ENCODE data around the gene TAS2R39.
A peak's percentile ranks its signal among the peaks of the same experiment; 100 is the strongest.
"Not testable (repeated sequence)": the region's sequence is repeated elsewhere in the genome, so short reads cannot be mapped to it uniquely, and the experiment has no call there.

TAS2R39 gene

GRCh38 chr7:143183024-143183423 is at the start of gene TAS2R39:
Gene TAS2R39 (plus strand): TSS chr7:143183419. CDS start chr7:143183419, 0 bp downstream.
- DNase-seq (ENCODE audit: low read depth) = no peak

DNA sequence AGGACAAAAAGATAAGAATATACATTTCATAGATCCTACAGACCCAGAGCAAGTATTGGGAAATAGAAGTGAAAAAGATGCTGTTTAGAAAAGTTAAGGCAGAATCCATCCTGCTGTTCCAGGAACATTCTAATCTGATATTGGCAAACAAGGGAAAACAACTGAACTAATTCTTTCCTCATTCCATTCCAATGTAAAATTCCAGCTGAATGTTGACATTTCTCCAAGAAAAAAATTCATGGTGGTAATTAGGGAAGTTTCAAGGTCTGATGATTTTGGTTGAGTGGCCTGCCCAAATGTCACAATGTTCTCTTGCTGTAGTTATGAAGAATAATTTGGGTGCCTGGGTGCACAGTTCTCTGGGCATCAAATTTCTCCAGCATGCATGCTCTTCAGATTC is 36.1 kb upstream of the TAS2R39 start:
- no peak for DNase-seq (ENCODE audit: low read depth)

DNA sequence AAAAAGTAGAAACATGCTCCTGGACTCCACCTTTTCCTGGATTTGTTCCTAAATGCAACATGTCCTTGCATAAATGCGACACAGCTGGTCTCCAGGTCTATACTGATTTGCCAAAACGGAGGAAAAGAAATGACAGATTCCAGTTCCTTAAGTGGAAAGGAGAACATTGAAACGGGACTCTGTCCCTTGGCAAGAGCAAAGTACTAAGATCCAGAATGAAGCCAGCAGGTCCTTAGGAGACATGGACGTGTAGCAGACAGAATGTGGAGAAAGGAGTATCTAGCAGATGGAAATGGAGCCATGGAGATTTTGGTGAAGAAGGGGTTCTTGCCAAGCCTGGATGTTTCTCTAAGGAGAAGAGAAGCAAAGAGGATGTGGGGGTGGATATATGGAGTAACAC is 35.2 kb upstream of the TAS2R39 start:
- no peak for DNase-seq (ENCODE audit: low read depth)

GRCh38 chr7:143148651-143149050 is 34.6 kb upstream of the TAS2R39 start:
- DNase-seq (ENCODE audit: low read depth) = no peak

DNA sequence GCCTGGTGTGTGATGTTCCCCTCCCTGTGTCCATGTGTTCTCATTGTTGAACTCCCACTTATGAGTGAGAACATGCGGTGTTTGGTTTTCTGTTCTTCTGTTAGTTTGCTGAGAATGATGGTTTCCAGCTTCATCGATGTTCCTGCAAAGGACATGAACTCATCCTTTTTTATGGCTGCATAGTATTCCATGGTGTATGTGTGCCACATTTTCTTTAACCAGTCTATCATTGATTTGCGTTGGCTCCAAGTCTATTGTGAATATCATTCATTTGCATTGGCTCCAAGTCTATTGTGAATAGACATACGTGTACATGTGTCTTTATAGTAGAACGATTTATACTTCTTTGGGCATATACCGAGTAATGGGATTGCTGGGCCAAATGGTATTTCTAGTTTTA is 32.5 kb upstream of the TAS2R39 start:
- DNase-seq (ENCODE audit: low read depth) = not testable (repeated sequence)

DNA sequence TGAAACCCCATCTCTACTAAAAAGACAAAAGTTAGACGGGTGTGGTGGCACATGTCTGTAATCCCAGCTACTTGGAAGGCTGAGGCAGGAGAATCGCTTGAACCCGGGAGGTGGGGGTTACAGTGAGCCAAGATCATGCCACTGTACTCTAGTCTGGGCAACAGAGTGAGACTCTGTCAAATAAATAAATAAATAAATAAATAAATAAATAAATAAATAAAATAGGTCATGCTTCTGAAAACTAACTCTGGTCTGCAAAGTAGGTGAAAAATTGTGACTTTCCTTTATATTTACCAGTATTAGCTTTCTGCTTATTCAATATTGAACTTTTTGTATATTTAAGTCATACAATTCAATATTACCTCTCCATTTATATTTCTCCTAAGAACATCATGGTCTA is 24.6 kb upstream of the TAS2R39 start:
- DNase-seq (ENCODE audit: low read depth) = not testable (repeated sequence)

- DNase-seq (ENCODE audit: low read depth) = no peak
These were observed 11.5 kb upstream of the TAS2R39 start for GRCh38 chr7:143171697-143172096.

DNA sequence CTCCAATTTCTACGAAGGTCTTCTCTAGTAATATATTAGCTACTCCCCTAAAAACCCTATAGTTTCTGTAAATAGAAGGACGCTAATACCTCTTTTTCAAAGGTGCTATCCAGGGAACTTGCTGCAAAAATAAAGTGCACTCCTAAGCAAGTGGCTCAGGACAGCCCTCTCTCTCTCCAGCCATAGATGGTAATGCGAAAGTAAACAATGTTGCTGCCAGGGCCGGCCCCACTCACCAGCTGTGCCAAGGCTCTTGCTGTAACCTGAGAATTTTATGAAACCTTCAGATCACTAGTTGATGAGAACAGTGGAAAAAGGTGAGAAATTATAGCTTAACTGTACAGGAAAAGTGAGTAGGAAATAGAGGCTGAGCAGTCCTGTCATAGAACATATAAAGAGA is 10.9 kb upstream of the TAS2R39 start:
- no peak for DNase-seq (ENCODE audit: low read depth)

DNA sequence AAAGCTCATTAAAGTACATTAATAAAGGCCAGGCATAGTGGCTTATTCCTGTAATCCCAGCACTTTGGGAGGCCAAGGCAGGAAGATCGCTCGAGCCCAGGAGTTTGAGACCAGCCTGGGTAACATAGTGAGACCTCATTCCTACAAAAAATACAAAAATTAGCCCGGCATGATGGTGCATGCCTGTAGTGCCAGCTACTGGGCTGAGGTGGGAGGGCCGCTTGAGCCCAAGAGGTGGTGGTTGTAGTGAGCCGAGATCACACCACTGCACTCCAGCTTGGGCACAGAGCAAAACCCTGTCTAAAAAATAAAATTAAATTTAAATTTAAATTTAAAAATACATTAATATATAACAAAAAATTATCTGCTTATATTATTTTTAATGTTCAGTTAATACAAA is 7.1 kb upstream of the TAS2R39 start:
- DNase-seq (ENCODE audit: low read depth) = no peak

GRCh38 chr7:143177374-143178119 is 5.7 kb upstream of the TAS2R39 start:
- DNase-seq (ENCODE audit: low read depth) = no peak

- DNase-seq (ENCODE audit: low read depth) = not testable (repeated sequence)
These were observed 2.4 kb upstream of the TAS2R39 start for GRCh38 chr7:143180771-143181170.

- no peak for DNase-seq (ENCODE audit: low read depth)
These were observed 1.9 kb upstream of the TAS2R39 start for GRCh38 chr7:143181349-143181748.

DNA sequence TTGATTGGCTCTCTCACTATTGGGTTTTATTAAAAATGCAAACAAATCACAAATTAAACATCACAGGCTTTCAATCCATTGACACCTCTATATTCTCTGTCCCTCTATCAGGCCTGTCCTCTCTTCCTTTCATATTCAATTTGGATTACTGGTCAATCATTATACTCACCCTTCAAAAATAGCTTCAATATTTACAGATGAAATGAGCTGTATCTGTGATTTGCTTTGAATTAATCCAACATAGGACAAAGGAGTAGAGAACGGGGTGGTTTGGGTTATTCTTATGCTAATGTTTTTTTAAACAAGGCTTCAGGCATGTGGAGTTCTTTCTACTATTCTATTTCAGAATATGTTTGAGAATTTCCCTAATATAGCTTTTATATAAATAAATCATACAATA is 2.3 kb downstream of the TAS2R39 start:
- no peak for DNase-seq (ENCODE audit: low read depth)

DNA sequence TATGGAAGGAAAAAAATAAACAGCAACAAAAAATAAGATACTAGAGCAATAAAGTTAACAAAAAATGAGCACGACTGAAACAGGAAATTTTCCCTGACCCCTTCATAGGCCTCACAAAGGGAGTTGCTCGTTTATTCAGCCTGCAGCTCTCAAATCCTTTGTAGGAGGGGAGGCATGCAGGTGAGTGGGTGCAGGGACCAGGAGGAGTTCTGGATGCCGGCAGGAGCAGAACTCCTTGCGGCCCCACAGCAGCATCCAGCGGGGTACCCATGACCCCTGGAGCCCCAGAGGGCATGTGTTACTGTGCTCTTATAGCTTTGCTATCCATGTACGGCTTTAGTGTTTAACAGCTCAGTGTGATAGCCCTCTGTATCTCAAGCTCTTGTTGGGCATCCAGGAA is 5.8 kb downstream of the TAS2R39 start:
- no peak for DNase-seq (ENCODE audit: low read depth)

- DNase-seq (ENCODE audit: low read depth) = no peak
These were observed 10.7 kb downstream of the TAS2R39 start for GRCh38 chr7:143193880-143194279.

GRCh38 chr7:143199040-143199439 is 15.8 kb downstream of the TAS2R39 start:
- no peak for DNase-seq (ENCODE audit: low read depth)

DNA sequence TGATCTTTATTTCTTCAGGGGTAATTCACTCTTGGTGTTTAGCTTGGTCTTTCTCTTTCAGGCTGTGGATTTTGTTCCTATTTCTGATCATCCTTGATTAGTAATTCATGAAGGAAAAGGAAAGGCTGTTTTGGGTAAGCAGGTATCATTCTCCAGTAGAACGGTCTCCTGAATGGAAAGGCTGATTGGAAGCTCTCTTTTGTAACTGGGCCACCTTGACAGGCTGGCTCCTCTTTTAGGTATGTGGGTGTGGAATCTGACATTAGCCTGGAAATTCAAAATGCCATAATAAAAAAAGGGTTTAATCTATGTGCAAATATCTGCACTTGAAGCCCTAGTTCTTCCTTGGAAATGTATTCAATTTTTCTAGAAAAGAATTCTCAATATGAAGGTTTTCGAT is 18.9 kb downstream of the TAS2R39 start:
- no peak for DNase-seq (ENCODE audit: low read depth)

GRCh38 chr7:143203386-143203785 is 20.2 kb downstream of the TAS2R39 start:
- DNase-seq (ENCODE audit: low read depth) = no peak

DNA sequence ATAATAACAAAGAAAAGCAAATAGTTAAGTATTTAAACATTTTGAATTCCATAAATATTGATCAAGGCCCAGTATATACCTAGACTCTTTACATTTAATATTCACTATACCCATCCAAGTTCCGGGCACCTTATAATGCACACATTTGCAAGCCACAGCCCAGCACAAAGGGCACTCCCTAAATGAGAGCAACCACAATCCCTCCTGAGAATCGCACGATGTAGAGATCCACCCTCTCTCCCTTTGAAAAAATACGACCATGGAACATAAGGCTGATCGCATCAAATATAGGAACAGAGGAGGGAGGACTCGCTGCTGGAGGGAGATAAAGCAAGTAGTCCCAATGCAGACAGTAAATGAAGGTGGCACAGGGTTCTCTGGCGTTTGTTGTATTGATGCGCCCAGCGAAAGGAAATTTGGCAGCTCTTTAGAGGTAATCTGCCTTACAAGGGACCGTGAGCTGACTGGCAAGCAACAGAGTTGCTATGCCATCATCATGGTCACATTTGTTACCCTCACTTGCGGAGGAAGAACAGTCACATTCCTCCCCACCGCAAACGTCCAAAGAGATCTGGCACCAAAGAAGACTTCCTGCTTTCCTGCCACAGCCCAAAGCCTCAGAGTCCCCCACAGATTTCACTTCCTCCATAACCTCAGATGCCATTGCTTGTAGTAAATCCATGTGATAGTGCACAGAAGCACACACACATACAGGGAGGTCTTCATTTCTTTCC is 22.5 kb downstream of the TAS2R39 start:
- no peak for DNase-seq (ENCODE audit: low read depth)

GRCh38 chr7:143210541-143210940 is 27.3 kb downstream of the TAS2R39 start:
- DNase-seq (ENCODE audit: low read depth) = no peak

DNA sequence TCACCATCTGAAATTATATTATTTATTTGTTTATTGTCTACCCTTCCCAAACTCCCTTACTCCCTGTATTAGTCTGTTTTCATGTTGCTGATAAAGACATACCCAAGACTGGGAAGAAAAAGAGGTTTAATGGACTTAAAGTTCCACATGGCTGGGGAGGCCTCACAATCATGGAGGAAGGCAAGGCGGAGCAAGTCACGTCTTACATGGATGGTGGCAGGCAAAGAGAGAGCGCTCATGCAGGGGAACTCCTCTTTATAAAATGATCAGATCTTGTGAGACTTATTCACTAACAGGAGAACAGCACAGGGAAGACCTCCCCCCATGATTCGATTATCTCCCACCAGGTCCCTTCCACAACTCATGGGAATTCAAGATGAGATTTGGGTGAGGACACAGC is 30.3 kb downstream of the TAS2R39 start:
- DNase-seq (ENCODE audit: low read depth) = not testable (repeated sequence)

DNA sequence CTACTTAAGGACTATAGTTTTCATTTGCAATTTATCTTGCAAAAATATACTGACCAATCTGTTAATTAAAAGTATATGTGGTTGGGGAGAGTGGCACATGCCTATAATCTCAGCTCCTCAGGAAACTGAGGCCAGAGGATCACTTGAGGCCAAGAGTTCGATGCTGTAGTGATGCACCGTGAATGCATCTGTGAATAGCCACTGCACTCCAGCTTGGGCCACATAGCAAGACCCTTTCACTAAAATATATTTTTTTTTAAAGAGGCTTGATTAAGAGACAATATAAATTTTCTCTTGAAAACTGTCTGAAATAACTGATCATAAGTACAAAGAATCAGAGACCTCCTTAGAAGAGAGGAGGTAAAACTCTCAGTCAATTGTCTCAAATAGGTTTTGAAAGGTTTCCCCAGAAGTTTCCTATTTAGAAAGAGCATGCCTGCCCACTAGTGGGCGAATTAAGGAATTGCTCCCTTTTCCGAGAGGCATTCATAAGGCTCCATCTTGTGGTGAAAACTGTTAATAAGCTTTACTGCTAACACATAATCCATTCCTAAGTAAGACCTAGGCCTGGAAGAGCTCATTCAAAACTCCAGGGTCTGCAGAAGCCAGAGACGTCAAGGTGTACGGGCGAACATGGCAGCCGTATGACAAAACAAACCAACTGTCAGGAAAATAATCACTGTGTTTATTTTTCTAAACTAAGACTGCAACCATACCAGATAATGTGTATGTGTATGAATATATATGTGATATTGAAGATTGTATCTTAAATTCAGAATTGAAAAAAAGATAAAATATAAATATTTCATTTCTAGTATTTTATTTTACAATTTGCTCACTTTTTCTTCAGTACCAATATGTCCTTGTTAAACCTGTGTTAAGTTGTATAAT is 31.8 kb downstream of the TAS2R39 start:
- peak; percentile 21 for DNase-seq (ENCODE audit: low read depth)

- no peak for DNase-seq (ENCODE audit: low read depth)
These were observed 32.9 kb downstream of the TAS2R39 start for GRCh38 chr7:143216151-143216550.
